COLO668 (cell line): ENCODE data around the gene GOSR1.
"Not testable (repeated sequence)": the region's sequence is repeated elsewhere in the genome, so short reads cannot be mapped to it uniquely, and the experiment has no call there.

Source experiments
- DNase-seq: peaks from one replicate; lab custom pipeline; 2025; ENCODE audit not compliant: unreplicated experiment; lab: John Stamatoyannopoulos, UW

Gene GOSR1

GRCh38 chr17:30575648-30576325 lies 98.6 kb downstream of the GOSR1 start:
- not testable (repeated sequence) for DNase-seq

- no peak for DNase-seq
Measured at GRCh38 chr17:30576326-30576861, 99.2 kb downstream of the GOSR1 start.
